IPS-18c (cell line): ENCODE data around the gene STRADB.
"Not testable (repeated sequence)": the region's sequence is repeated elsewhere in the genome, so short reads cannot be mapped to it uniquely, and the experiment has no call there.

Source experiments
- H3K4me3 ChIP-seq: 2 replicates; pipeline ENCODE4 v1.7.0; 2013; ENCODE audit warnings: low read depth, mild to moderate bottlenecking, low read length, moderate library complexity; ENCODE audit not compliant: insufficient read depth
- H3K9me3 ChIP-seq: one replicate; pipeline ENCODE4 v1.6.1; 2013; ENCODE audit warnings: mild to moderate bottlenecking, low read length, moderate library complexity; ENCODE audit not compliant: control insufficient read depth, insufficient read depth

Gene STRADB

DNA sequence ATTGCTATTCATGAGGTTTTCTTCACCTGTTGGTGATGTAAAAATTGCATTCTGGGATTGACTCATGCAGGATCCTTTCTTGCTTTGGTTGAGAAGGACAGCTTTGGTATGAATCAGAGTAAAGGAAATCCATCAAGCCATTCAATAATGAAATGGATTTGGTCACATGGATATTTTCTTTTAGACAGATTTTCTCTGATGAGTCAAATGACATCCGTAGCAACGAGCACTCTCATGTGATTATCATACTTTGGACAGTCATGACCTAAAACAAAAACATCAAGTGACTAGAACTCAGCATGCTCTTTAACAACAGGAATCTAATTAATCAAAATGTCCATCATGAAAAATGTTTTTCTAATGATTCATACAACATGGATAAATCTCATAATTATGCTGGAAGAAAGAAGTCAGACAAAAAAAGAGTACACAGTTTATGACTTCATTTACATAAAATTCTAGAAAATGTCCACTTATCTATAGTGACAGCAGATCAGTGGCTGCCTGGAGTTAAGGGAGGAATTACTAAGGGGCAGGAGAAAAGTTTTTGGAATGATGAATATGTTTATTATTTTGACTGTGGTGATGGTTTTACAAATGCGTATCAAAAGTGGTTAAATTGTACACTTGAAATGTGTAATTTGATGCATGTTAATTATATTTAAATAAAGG lies 31.0 kb upstream of the STRADB start:
- Histone ChIP-seq H3K9me3 (no peaks in the 10 kb centered on the region), H3K4me3 (no peak overlapping the region)

DNA sequence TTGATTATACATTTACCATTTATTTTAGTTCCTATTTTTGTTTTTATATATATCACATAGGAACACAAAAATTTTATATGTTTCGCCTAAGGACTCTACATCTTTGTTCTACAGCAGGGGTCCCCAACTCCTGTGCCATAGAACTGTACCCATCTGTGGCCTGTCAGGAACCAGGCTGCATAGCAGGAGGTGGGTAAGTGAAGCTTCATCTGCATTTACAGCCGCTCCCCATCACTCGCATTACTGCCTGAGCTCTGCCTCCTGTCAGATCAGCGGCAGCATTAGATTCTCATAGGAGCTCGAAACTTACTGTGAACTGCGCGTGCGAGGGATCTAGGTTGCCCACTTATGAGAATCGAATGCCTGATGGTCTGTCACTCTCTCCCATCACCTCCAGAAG lies 25.6 kb upstream of the STRADB start:
- Histone ChIP-seq H3K4me3 (no peak overlapping the region), H3K9me3 (peaks cover 5% of the 10 kb centered on the region)

DNA sequence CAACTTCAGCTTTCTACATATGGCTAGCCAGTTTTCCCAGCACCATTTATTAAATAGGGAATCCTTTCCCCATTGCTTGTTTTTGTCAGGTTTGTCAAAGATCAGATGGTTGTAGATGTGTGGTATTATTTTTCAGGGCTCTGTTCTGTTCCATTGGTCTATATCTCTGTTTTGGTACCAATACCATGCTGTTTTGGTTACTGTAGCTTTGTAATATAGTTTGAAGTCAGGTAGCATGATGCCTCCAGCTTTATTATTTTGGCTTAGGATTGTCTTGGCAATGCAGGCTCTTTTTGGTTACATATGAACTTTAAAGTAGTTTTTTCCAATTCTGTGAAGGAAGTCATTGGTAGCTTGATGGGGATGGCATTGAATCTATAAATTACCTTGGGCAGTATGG lies 23.2 kb upstream of the STRADB start:
- not testable (repeated sequence) for H3K4me3 ChIP-seq, H3K9me3 ChIP-seq

DNA sequence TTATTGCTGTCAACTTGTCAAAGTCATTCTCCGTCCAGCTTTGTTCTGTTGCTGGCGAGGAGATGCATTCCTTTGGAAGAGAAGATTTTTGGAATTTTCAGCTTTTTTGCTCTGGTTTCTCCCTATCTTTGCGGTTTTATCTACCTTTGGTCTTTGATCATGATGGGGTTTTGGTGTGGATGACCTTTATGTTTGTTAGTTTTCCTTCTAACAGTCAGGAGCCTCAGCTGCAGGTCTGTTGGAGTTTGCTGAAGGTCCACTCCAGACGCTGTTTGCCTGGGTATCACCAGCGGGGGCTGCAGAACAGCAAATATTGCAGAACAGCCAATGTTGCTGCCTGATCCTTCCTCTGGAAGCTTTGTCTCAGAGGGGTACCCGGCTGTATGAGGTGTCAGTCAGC lies 21.7 kb upstream of the STRADB start:
- not testable (repeated sequence) for H3K4me3 ChIP-seq, H3K9me3 ChIP-seq

DNA sequence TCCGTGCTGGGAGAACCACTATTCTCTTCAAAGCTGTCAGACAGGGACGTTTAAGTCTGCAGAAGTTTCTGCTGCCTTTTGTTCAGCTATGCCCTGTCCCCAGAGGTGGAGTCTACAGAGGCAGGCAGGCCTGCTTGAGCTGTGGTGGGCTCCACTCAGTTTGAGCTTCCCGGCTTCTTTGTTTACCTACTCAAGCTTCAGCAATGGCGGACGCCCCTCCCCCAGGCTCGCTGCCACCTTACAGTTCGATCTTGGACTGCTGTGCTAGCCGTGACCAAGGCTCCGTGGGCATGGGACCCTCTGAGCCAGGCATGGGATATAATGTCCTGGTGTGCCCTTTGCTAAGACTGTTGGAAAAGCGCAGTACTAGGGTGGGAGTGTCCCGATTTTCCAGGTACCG lies 21.2 kb upstream of the STRADB start:
- not testable (repeated sequence) for H3K9me3 ChIP-seq, H3K4me3 ChIP-seq

DNA sequence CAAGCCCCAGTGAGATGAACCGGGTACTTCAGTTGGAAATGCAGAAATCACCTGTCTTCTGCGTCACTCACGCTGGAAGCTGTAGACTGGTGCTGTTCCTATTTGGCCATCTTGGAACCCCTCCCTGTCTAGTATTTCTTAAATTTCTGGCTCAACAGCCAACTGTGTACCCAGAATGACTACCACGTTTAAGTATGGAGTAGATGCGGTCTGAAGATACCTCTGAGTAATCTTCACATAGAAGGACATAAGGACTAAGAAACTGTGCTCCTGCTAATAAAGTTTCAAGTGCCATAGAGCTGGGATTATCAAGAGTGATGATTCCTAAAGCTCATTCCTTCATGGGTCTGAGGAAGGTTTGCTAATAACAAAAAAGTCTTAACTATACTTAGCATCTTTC lies 20.7 kb upstream of the STRADB start:
- H3K9me3 ChIP-seq: peaks cover 5% of the 10 kb centered on the region
- no peak overlapping the region for H3K4me3 ChIP-seq

DNA sequence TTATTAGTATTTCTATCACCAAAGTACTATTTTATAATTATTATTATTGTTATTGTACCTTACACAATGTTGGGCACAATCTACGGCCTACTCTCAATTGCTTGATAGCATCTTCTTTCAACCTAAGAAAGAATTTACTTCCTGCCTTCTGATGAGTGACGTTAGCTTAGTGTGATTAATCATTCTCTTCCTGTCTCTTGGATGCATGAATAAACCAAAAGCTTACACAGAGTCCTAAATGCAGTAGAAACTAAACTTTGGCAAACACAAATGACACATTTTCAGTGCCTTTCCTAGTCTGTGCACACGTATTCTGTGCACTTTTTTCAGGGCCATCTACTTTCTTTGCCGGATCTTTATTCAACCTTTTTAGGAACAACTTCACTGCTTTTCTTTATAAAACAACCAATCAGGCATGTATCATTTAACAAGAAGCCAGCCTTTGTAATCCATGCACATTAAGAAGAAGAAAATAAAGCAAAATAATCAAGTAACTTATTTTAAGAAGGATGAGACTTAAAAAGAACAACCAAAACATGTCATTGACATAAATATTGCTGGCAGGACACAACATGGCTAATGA lies 19.4 kb upstream of the STRADB start:
- Histone ChIP-seq H3K4me3 (no peak overlapping the region), H3K9me3 (peaks cover 5% of the 10 kb centered on the region)

DNA sequence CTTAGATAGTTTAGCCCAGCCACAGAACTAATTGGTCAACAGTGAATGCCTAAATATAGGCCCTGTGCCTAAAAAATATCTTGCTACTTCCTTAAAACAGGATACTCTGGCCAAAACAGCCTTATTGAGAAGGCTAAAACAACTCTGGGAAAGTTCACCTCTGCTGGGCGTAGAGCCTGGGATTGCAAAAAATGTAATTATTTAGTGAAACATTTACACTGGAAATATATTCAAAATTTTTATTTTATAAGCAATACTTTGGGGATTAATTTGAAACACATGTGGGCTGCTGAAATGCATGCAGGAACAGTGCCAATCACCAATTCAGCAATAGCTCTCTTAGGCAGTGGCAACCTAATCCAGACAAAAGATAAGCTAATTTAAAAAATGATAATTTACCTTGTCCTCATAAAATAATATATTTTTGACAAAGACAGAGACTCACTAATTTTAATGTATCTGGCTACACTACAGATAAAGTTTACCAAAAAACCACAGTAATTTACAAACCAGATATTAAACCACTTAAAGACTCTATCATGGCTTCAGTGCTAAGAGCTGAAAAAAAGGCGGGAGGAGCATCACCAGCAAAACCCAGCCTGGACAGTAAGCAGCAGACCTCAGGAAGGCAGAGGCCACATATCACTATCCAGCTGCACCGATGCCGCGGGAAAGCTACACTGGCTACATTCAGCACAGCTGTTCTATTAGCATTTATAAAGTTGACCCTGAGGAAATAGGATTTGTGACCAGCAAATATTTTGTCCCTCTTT lies 18.7 kb upstream of the STRADB start:
- H3K9me3 ChIP-seq: peaks cover 5% of the 10 kb centered on the region
- H3K4me3 ChIP-seq: no peak overlapping the region

DNA sequence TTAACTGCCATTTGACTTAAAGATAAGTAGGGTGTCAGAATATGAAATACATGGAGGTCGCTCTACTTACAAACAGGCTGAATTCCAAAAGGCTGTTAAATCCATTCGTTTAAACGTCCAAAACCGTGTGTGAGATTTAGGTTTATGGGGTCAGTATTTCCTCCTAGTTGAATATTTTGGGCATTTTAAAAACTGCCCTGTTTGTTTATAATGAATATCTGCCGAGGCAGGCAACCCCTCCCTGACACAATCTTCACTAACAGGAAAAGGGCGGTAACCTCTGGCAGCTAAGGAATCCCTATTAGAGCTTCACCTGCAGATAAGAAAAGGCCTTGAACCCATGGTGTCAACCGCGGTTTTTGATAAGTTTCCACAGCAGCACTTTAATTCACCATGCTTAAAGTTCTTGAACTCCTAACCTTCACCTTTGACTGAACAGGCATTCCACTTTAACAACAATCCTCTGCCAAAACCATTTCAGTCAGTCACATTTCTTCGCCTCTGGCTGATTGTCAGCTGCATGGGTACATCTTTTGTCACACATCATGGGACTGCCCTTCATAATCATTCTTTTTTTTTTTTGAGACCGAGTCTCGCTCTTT lies 18.0 kb upstream of the STRADB start:
- H3K4me3 ChIP-seq: no peak overlapping the region
- H3K9me3 ChIP-seq: peaks cover 5% of the 10 kb centered on the region

DNA sequence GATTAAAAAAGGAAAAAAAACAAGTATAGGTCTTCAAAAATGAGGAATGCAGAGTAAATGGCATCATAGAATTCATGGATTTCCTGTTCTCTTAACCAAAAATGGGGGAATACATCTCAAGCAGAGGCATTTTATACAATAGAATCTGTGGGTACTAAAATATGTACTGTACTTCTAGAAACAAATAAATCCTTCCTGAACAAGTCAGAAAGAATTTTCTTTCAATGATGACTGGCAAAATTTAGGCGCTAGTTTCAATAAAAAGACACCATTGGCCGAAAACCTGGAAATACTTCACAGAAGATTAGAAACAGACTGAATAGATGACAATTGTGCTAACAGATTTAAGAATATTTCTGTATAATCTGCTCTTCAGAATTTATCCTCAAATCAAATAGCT lies 15.4 kb upstream of the STRADB start:
- Histone ChIP-seq H3K9me3 (no peaks in the 10 kb centered on the region), H3K4me3 (no peak overlapping the region)

DNA sequence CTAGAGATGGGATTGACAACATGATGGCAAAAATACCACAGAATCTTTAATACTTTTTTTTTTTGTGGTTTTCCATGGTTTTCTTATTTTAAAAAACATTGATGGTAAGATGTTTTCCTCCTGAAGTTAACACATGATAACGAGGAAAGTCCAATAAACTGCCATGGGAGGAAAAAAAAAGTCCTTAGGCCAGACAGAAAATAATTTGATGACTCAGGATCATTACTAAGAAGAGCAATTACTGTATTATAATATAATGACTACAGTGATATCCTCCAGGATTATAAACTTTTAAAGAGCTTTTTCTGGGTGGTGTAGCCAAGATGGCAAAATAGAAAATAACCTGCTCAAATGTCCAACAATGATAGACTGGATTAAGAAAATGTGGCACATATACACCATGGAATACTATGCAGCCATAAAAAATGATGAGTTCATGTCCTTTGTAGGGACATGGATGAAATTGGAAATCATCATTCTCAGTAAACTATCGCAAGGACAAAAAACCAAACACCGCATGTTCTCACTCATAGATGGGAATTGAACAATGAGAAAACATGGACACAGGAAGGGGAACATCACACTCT lies 12.1 kb upstream of the STRADB start:
- H3K9me3 ChIP-seq, H3K4me3 ChIP-seq: not testable (repeated sequence)

DNA sequence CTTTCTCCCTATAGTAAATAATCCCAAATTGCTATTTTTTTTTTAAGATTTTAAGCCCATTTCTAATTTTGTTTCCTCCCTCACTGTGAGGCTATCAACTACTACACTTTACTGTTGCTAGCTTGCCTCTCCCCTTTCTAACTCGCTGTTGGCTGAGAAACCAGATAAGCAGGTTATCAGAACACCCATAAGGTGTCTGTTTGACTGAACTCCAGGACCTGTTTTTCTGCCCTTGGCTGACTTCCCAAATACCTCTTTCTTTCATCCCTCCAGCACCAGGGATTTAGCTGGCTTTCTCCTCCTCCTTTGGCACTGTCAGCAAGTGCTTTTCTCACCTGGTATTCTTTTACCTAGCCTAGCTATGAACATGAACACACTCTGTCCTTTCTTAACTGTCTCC lies 11.4 kb upstream of the STRADB start:
- Histone ChIP-seq H3K4me3 (no peak overlapping the region), H3K9me3 (no peaks in the 10 kb centered on the region)

DNA sequence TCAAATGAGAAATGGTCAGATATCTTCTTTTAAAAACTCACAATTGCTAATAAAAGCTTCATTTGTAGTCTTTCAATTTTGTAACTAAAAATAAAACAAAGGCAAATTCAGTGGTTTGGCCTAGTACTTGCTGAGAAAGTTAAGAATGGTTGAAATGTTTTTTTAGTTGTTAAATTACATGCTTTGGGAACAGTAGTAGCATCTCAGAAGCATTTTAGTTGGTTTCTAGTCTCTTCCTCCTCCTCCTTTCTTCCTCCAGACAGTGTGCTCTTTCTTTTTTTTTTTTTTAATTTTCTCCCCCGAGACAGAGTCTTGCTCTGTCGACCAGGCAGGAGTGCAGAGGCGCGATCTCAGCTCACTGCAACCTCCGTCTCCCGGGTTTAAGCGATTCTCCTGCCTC lies 10.1 kb upstream of the STRADB start:
- no peak overlapping the region for H3K4me3 ChIP-seq

DNA sequence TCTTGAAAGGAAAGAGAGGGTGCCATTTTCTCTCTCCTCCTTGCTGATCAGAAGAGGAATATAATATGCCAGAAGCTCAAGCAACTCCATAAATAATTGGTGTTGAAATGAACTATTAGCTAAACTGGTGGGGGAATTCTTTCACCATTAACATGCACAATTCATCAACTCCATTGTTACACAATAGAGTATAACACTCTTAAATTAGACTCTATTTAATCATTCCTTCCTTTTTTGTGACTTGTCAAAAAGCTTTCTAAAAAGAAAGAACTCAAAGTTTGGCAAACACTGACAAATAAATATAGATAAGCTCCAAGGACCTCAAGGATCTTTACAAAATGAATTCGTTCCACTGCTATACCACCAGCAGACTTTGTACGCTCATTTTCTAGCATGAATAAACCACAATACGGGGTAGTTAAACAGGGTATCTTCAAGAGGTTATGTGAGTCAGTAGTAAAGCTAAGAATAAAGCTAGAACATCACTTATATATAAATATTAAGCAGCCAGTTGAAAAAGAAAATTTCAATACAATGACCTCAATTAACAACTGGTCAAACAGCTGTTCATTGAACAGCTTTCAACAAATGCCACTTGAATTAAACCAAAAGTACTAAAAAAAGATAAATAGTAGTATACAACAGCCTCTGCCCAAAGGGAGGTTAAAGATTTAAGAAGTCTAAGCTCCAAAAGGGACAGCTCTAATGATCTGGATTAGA lies 6.6 kb upstream of the STRADB start:
- H3K4me3 ChIP-seq: no peak overlapping the region
- H3K9me3 ChIP-seq: no peaks in the 10 kb centered on the region

More for the DNA sequence above, 10.1 kb upstream of the STRADB start:
- no peaks in the 10 kb centered on the region for H3K9me3 ChIP-seq

DNA sequence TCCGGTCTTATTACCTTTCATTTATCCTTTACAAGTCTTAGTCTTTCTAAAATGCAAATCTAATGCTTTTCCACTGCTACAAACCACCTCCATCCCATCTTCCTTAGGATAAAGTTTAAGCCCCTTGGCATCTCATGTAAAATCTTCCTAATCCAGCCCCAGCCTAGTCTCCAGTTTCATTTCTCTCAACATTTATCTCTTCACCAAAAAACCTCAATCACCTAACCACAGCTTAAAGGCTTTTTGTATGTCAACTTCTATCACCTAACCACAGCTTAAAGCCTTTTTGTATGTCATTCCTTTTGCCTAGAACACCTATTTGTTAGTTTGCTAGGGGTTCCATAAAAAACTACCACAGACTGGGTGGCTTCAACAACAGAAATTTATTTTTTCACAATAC lies 4.5 kb upstream of the STRADB start:
- H3K9me3 ChIP-seq: no peaks in the 10 kb centered on the region
- H3K4me3 ChIP-seq: no peak overlapping the region

DNA sequence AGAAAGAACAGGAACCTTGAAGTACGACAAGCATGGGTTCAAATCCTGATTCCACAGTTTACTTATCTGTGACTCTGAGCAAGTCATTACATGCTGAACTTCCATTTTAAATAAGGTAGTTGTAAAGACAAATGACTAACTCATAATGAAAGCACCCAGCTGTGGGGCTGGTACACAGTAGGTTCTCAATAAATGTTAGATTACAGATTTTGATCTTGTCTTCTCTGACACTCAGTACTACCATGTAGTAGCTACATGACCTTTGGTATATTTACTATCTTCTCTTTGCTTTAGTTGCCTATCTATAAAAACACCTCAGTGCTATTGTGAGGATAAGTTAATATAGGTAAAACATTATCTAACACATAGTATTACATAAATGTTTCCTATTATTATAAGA lies 3.5 kb upstream of the STRADB start:
- Histone ChIP-seq H3K4me3 (no peak overlapping the region), H3K9me3 (no peaks in the 10 kb centered on the region)

DNA sequence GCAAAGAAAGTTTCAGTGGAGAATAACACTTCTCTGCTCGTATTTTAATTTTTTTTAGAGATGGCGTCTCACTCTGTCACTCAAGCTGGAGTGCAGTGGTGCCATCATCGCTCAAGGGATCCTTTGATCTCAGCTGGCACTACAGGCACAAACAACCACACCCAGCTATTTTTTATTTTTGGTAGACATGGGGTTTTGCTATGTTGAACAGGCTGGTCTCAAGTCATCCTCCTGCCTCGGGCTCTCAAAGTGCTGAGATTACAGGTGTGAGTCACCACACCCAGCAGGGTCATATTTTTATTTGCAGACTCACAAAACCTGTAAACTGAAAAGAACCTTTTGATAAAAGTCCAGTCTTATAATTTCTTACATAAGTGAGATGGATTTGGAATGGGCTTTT lies 2.8 kb upstream of the STRADB start:
- Histone ChIP-seq H3K4me3 (no peak overlapping the region), H3K9me3 (no peaks in the 10 kb centered on the region)
